ENCODE results near the gene APOL2. TPM values are rescaled to one million over a fixed set of nuclear protein-coding genes. Genes with fewer than 3 reads are reported as not detected.
"Not testable (repeated sequence)": the region's sequence is repeated elsewhere in the genome, so short reads cannot be mapped to it uniquely, and the experiment has no call there.

The APOL2 gene
- total RNA-seq, 1 donor from 2014 or later = 53.5 TPM

GRCh38 chr22:36232715-36233401 is 6.5 kb downstream of the APOL2 start:
- H3K4me3 Mint-ChIP-seq (ENCODE audit: unreplicated experiment) = no peak overlapping the region
- peaks cover 44% of the 10 kb centered on the region for H3K4me1 Mint-ChIP-seq (ENCODE audit: unreplicated experiment)
- peaks cover 7% of the 10 kb centered on the region for H3K9me3 Mint-ChIP-seq (ENCODE audit: unreplicated experiment)
- no peak for TF ChIP-seq CTCF (IDR thresholded peaks at IDR 0.05)
- peaks cover 69% of the 10 kb centered on the region for H3K36me3 Mint-ChIP-seq (ENCODE audit: unreplicated experiment)
- no peak overlapping the region for H3K27ac Mint-ChIP-seq (ENCODE audit: unreplicated experiment)
- no peaks in the 10 kb centered on the region for H3K27me3 Mint-ChIP-seq (ENCODE audit: unreplicated experiment)
- no peak for DNase-seq (ENCODE audit: extremely low spot score, unreplicated experiment)

GRCh38 chr22:36231051-36231450 is 8.3 kb downstream of the APOL2 start:
- not testable (repeated sequence) for H3K9me3 Mint-ChIP-seq (ENCODE audit: unreplicated experiment); DNase-seq (ENCODE audit: extremely low spot score, unreplicated experiment); H3K4me3 Mint-ChIP-seq (ENCODE audit: unreplicated experiment); H3K27ac Mint-ChIP-seq (ENCODE audit: unreplicated experiment); H3K27me3 Mint-ChIP-seq (ENCODE audit: unreplicated experiment)
- Mint-ChIP-seq H3K36me3 (ENCODE audit: unreplicated experiment) (peaks cover 75% of the 10 kb centered on the region), H3K4me1 (ENCODE audit: unreplicated experiment) (peaks cover 25% of the 10 kb centered on the region)

GRCh38 chr22:36229649-36230048 is 9.7 kb downstream of the APOL2 start:
- H3K4me3 Mint-ChIP-seq (ENCODE audit: unreplicated experiment); H3K27me3 Mint-ChIP-seq (ENCODE audit: unreplicated experiment); H3K27ac Mint-ChIP-seq (ENCODE audit: unreplicated experiment); H3K9me3 Mint-ChIP-seq (ENCODE audit: unreplicated experiment); DNase-seq (ENCODE audit: extremely low spot score, unreplicated experiment): not testable (repeated sequence)
- H3K36me3 Mint-ChIP-seq (ENCODE audit: unreplicated experiment) = peaks cover 63% of the 10 kb centered on the region
- H3K4me1 Mint-ChIP-seq (ENCODE audit: unreplicated experiment) = peaks cover 11% of the 10 kb centered on the region

GRCh38 chr22:36228944-36229343 is 10.4 kb downstream of the APOL2 start:
- Mint-ChIP-seq H3K4me1 (ENCODE audit: unreplicated experiment) (peaks cover 4% of the 10 kb centered on the region), H3K27ac (ENCODE audit: unreplicated experiment) (no peak overlapping the region), H3K36me3 (ENCODE audit: unreplicated experiment) (peaks cover 61% of the 10 kb centered on the region), H3K27me3 (ENCODE audit: unreplicated experiment) (no peaks in the 10 kb centered on the region), H3K9me3 (ENCODE audit: unreplicated experiment) (no peaks in the 10 kb centered on the region), H3K4me3 (ENCODE audit: unreplicated experiment) (no peak overlapping the region)
- no peak for TF ChIP-seq CTCF (IDR thresholded peaks at IDR 0.05)
- DNase-seq (ENCODE audit: extremely low spot score, unreplicated experiment) = peak; percentile 75

GRCh38 chr22:36228369-36228768 is 11.0 kb downstream of the APOL2 start:
- peaks cover 57% of the 10 kb centered on the region for H3K36me3 Mint-ChIP-seq (ENCODE audit: unreplicated experiment)
- H3K27ac Mint-ChIP-seq (ENCODE audit: unreplicated experiment); H3K27me3 Mint-ChIP-seq (ENCODE audit: unreplicated experiment); H3K4me3 Mint-ChIP-seq (ENCODE audit: unreplicated experiment); DNase-seq (ENCODE audit: extremely low spot score, unreplicated experiment); H3K4me1 Mint-ChIP-seq (ENCODE audit: unreplicated experiment); H3K9me3 Mint-ChIP-seq (ENCODE audit: unreplicated experiment): not testable (repeated sequence)

GRCh38 chr22:36227806-36228205 is 11.5 kb downstream of the APOL2 start:
- Mint-ChIP-seq H3K36me3 (ENCODE audit: unreplicated experiment) (peaks cover 53% of the 10 kb centered on the region), H3K27me3 (ENCODE audit: unreplicated experiment) (peaks cover 3% of the 10 kb centered on the region), H3K4me1 (ENCODE audit: unreplicated experiment) (peaks cover 2% of the 10 kb centered on the region), H3K4me3 (ENCODE audit: unreplicated experiment) (no peak overlapping the region), H3K9me3 (ENCODE audit: unreplicated experiment) (no peaks in the 10 kb centered on the region), H3K27ac (ENCODE audit: unreplicated experiment) (no peak overlapping the region)
- TF ChIP-seq CTCF (IDR thresholded peaks at IDR 0.05) = no peak
- no peak for DNase-seq (ENCODE audit: extremely low spot score, unreplicated experiment)

Data from osteocyte (in vitro differentiated cells).